NT2/D1 (cell line): ENCODE results near the gene RSKR.

ENCODE experiments used
- SUZ12 ChIP-seq: IDR thresholded peaks from 2 replicates; pipeline ENCODE4 v1.6.1; 2011; ENCODE audit not compliant: insufficient read length, insufficient read depth; ENCODE audit errors: extremely low read depth
- ZNF274 ChIP-seq: IDR thresholded peaks from 2 replicates; pipeline ENCODE4 v1.6.1; 2011; ENCODE audit warnings: mild to moderate bottlenecking, low read depth, low read length

DNA sequence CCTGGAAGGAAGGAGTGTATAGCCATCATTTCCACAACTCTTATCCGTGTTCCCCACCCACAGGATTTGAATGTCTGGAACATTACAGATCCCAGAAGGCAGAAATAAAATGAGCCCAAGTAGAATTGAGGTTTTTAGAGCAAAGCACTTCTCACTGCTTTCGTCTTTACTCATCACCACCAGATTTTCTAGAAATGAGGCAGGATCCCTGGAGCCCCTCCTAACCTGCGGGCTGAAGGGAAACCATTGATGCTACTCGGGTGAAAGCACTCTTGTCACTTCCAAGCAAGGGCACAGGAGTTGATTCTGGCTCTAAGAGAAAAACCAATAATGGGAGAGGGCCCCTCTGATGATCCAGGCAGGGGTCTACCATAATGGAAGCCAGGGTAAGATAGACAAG is 34.5 kb downstream of the RSKR start:
- TF ChIP-seq SUZ12 (no peak), ZNF274 (no peak)
